NCI-H2107 treated with DMSO at 0.1 percent for 48 hours (cell line): ENCODE results near the gene ZNF121.
"Not testable (repeated sequence)": the region's sequence is repeated elsewhere in the genome, so short reads cannot be mapped to it uniquely, and the experiment has no call there.

Source experiments
- DNase-seq: peaks from one replicate; lab custom pipeline; 2025; ENCODE audit not compliant: unreplicated experiment; lab: John Stamatoyannopoulos, UW

Gene ZNF121

GRCh38 chr19:9584073-9584833, at the start of gene ZNF121:
ZNF121 (minus strand) TSS chr19:9584504; CDS start chr19:9568097, 16,407 bp downstream.
- peak; percentile 48 for DNase-seq

- DNase-seq, result no peak
Measured at GRCh38 chr19:9627856-9628255, 43.6 kb upstream of the ZNF121 start.

- DNase-seq, result no peak
Measured at GRCh38 chr19:9622531-9622930, 38.2 kb upstream of the ZNF121 start.

- DNase-seq, result peak; percentile 44
Measured at GRCh38 chr19:9621156-9622037, 37.1 kb upstream of the ZNF121 start, which contains the start of gene ZNF561. ZNF561 (minus strand) TSS chr19:9621232; CDS start chr19:9619456, 1,776 bp downstream.

GRCh38 chr19:9620842-9621155, 36.5 kb upstream of the ZNF121 start:
- DNase-seq, result no peak

GRCh38 chr19:9615844-9616243, 31.5 kb upstream of the ZNF121 start:
- no peak for DNase-seq

- no peak for DNase-seq
Measured at GRCh38 chr19:9610484-9611113, 26.3 kb upstream of the ZNF121 start.

GRCh38 chr19:9608912-9609311, 24.6 kb upstream of the ZNF121 start:
- DNase-seq, result no peak

- no peak for DNase-seq
Measured at GRCh38 chr19:9597027-9597426, 12.7 kb upstream of the ZNF121 start.

GRCh38 chr19:9586764-9587163, 2.5 kb upstream of the ZNF121 start:
- DNase-seq, result peak; percentile 64

GRCh38 chr19:9582081-9582725, 2.1 kb downstream of the ZNF121 start:
- DNase-seq, result not testable (repeated sequence)

- DNase-seq, result no peak
Measured at GRCh38 chr19:9580728-9581127, 3.6 kb downstream of the ZNF121 start.

- no peak for DNase-seq
Measured at GRCh38 chr19:9570255-9570654, 14.0 kb downstream of the ZNF121 start.

- no peak for DNase-seq
Measured at GRCh38 chr19:9566729-9567128, 17.6 kb downstream of the ZNF121 start.

- no peak for DNase-seq
Measured at GRCh38 chr19:9565900-9566705, 18.2 kb downstream of the ZNF121 start.

- no peak for DNase-seq
Measured at GRCh38 chr19:9552536-9553274, 31.6 kb downstream of the ZNF121 start.

GRCh38 chr19:9547870-9548269, 36.4 kb downstream of the ZNF121 start:
- no peak for DNase-seq

GRCh38 chr19:9541281-9541680, 43.0 kb downstream of the ZNF121 start:
- not testable (repeated sequence) for DNase-seq

- DNase-seq, result not testable (repeated sequence)
Measured at GRCh38 chr19:9539921-9540320, 44.4 kb downstream of the ZNF121 start.

- DNase-seq, result not testable (repeated sequence)
Measured at GRCh38 chr19:9539201-9539600, 45.1 kb downstream of the ZNF121 start.
